NOMO-1 treated with DMSO at 0.1 percent for 48 hours (cell line): ENCODE data around the gene INPP4B.

Experiments used
- DNase-seq: peaks from one replicate; lab custom pipeline; 2025; ENCODE audit not compliant: unreplicated experiment; lab: John Stamatoyannopoulos, UW

INPP4B gene

DNA sequence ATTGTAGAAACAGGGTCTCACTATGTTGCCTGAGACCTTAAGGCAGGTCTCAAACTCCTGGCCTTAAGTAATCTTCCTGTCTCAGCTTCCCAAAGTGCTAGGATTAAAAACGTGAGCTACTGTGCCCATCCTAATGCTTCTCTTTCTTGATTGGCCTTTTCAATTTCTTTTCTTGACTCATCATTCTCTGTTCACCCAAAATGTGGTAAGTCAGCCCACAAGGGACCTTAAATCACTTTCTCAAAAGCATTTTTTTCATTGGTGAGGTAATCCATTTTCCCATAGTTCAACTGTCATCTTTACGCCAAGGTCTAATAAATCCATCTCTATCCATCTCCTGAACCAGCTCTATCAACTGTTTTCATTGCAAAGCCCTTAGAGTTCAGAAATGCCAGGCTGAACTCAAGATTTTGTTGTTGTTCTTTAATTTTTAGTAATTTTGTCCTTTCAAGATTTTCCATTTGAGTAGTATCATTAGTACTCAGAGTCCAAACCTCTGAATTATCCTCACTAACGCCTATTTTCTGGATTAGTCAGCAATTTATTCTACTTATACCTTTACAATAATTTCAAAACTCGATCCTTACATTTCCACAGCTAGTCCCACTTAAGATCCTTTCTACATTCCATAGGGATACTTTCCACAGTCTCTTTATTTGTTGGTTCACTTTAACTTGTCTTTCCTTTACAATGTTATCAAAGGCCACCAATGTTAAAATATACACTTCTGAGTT lies 681.2 kb downstream of the INPP4B start:
- DNase-seq, result no peak

DNA sequence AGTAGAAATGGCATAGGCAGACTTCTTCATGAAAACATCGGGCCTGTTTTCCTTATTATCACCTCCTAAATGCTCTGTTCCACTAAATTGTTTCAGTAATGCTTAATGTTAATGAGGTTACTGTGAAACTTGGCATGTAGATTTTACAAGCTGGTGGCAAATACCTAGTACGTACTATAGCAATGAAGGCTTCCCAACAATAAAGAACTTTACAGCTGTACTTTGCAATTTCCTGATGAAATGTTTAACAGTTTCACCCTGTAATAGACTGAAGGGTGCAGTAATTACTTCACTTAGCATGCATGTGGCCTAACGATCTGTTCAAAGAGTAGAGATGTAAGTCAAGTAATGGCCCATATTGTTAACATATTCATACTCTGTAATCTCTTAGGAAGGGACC lies 685.0 kb downstream of the INPP4B start:
- DNase-seq, result no peak

DNA sequence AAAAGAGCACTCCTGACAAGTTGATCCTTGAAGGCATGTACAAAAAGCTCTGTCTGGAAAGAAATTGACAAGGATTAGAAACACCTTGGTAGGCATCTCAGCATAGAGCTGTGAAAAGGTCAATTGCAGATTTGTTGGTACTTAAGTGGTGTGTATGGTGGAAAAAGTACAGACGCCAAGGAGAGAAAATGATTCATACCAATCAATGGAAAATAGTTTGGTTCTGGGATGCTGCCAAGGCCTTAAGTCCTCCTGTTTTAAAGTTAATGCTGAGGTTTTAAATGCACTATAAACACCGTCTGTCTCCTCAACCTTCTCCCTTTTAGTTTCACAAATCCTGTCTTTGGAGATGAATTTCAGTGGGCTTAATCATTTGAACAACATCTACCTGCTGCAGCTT lies 685.6 kb downstream of the INPP4B start:
- no peak for DNase-seq

DNA sequence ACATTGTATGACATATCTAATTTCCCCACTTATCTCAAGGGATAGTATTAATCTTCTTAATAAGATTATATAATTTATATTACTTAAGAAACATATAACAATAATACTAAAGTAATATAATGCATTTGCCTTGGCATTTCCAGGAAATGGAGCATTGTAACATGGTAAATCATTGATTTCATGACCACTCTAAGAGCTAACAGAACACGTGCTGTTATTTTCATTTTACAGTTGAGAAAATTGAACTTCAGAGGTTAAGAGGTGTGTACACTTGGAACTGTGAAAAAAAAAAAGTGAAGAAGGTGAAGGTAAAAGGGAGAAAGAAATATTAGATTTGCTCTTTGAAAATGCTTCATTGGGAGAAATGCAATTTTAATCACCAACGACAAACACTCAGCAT lies 687.1 kb downstream of the INPP4B start:
- no peak for DNase-seq

DNA sequence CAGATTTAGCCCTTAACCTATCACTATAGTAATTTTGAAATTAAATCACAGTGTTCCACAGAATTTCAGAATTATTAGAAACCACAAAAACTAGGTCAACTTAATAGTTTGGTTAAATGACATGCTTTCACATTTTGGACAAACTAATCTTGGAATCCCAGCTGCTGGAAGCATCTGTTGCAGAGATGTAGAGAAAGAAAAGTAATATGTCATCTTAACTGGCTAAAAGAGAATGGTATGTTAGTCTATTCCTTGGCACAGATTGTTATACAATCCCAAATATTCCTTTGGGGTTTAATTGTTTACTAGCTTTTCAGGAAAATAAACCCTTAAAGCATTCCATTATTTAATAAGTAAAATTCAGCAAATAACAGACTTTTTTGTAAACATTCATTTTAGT lies 689.8 kb downstream of the INPP4B start:
- no peak for DNase-seq

DNA sequence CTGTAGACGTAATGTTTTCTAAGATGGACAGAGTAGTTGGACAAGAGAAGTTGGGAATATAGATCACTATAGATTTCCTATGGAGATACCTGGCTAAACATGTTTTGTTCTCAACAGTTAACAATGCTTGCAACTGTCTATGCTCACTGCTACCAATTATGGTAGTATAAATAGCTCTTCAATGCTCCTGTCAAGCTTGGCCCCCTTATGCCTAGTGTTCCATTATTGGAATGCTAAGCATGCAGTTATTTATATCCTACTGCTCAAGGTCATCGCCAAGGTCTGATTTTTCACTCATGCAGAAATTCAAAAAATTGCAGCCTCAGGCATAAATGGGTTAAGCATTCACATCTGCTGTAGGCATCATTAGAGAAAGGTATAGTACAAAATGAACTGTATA lies 690.8 kb downstream of the INPP4B start:
- no peak for DNase-seq

DNA sequence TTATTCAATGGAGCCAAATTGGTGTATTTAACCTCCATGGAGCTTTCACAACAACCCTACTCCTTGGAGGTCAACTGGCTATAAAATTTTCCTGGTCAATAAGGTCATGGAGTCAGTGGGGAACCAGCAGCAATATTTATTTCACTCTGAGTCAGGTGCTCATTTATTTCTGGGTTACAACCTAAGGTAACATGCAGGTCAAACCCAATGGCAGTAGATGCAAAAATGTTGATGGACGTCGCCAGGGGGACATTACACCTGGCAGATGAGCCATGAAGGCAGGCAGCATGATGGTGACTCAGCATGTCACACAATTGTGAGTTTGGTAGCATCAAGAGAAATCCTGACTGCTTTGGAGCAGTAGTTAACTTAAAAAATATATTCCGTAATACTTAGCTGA lies 695.6 kb downstream of the INPP4B start:
- no peak for DNase-seq

DNA sequence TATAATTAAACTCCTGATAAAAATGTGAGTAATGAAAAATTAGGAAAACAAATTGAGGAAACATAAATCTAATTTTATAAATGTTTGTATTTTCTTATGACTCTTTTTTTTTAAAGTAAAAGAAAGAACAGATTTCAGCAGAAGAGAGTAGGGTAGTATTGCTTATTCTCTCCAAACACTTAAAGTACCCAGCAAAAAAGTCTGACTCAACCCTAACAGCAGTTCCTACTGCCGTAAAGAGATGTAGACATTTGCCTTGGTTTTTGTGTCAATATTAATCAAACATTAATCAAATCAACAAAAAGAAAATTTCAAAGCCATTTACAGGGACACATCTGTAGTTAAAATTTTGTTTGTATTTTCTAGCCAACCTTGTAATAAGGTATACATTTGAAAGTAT lies 701.3 kb downstream of the INPP4B start:
- no peak for DNase-seq

DNA sequence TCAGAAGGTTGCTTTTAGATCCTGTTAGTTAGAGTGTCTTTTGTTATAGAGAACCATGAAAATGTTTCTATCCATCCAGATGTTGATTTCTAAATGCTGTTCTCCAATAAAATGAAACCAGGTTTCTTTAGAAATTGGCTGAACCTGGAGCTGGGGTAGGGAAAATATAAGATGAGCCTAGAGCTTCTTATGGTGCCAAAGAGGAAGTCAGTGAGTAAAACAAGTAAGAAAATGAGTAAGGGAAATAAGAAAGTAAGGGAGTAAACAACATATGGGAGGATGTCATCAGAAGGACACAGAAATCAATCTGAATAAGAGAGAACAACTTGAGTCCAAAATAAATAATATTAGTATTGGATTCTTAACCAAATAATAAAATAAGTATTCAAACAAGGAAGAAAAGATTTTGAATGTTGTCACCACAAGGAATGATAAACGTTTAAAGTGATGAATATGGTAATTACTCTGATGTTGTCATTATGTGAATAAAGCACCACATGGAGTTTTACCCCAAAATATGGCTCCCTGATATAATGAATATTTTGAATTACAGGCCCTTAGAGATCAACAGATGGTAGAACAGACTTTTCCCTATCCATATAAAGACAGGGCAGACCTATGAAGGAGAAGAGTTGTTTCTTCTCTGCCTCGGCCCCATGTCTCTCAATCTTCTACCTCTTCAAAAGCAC lies 703.6 kb downstream of the INPP4B start:
- DNase-seq, result no peak

DNA sequence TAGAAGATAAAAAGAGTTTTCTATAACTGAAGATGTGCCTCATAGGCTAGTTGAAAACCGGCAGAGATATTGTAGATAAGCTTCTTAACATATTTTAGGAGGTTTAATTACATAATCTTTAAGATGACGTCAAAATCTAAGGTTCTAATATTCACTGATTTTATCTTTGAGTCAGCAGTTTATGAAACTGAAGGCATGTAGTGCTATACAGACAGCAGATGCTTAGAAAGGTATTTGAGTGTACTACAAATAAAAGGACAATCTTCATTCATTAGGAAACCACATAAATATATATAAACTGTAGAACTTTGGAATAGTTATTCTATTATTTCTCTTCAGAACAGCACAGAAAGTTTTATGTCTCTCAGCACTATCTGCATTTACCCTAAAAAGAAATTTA lies 704.9 kb downstream of the INPP4B start:
- no peak for DNase-seq

DNA sequence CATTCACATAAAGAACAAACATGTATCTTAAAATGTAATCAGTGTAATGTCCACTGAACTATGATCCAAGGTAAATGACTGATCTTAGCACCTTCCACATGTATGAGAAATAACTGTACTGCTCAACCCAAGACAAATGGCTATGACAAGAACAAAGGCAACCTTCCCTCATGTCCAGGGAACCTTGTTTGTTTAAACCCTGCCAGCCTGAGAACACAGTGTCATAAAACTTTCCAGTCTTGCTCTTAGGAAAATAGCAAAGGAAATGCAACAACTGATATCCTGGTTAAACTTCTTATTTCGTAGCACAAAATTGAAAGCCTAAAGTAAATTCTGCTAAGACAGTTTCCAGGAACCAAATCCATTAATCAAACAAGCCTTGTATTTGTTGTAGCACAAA lies 715.4 kb downstream of the INPP4B start:
- DNase-seq, result no peak

DNA sequence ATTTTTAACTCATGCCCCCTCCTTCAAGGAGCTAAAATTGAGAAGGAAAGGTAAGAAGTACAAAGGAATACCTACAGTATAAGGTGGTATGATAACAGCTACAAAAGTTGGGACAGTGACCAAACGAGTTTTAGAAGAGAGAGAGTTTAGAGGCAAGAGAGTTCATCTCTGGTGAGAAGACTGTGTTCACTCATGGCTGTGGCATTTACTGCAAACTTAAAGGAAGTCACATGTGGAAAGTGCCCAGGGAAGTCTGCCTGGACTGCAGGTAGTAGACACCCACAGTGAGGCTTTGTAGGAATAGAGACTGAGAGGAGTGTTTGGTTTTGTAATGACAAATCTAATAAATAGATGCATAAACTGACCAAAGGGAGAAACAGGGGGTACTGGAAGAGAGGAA lies 716.2 kb downstream of the INPP4B start:
- no peak for DNase-seq

DNA sequence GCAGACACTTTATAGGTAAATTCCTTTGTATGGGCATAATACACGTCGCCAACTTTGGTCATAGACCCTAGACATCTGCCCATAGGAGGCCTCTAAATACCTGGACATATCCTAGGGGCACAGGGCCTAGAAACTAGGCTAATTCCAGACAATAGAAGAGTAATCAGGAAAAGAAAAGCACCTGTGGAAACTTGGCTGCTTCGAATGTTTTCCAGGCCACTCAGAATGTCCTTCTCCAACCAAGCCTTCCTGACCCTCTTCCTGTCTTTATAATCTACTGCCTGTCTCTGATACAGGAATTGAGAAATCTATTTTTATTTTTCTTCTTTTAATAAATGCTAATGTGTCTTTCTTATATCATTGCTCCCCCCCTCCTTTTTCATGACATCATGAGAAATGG lies 716.6 kb downstream of the INPP4B start:
- DNase-seq, result no peak

DNA sequence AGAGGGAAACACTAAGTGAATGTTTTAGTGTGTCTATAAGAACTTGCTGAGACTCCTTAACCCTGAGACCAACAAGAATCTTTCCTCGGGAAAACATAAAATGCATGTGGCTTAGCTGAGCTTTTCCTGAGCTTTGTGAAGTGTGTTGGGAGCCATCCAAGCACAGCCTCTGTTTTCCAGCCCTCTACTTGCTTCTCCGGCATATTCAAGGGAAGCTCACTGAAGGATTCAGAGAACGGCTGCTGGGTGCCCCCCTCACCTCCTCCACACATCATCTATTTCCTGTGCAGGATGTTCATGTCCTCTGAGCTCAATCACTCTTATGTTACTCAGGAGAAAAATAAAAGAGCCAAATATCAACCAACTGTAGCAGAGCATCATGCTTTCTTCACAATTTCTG lies 717.6 kb downstream of the INPP4B start:
- DNase-seq, result no peak

DNA sequence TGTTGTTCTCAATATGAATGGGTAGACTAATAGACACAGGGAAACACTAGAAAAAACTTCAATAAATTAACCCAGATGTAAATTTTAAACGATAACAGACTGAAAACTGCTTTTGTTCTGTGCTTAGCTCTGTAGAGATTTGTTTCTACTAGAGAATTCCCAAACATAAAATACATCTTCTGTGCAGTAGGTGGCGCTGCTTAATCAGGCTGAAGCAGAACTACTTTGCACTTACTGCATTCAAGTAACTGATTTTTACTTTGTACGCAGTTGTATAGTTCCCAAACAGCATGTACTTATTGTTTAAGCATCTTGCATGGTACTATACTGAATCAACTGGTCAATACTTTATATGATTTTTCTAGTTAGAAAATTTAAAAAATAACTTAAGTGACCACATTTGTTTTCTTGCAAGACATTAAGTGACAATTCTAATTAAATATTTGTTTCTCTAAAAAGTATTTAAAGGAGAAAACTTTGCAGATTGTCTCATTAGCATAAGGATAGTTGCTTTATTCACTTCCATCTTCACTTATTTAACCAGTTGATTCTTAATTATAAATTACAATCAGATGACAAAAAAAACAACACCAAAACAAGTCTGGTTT lies 719.1 kb downstream of the INPP4B start:
- DNase-seq, result peak; percentile 49

DNA sequence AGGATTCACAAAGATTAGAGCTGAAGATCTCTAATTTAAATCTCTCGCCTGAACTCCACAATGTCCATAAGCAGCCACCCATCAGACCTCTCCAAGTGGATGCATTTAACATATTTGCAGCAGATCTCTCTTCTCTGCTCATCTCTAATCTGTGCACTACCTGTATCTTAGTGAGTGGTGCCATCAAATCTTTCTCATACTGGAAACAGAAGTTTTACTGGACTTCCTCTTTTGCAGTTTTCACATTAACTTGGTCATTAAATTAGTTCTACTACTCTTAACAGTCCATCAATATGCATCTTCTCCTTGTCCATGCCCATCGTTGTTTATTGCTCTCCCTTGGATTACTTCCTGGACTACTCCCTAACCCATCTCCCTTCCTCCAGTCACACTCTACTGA lies 721.2 kb downstream of the INPP4B start:
- DNase-seq, result peak; percentile 21

DNA sequence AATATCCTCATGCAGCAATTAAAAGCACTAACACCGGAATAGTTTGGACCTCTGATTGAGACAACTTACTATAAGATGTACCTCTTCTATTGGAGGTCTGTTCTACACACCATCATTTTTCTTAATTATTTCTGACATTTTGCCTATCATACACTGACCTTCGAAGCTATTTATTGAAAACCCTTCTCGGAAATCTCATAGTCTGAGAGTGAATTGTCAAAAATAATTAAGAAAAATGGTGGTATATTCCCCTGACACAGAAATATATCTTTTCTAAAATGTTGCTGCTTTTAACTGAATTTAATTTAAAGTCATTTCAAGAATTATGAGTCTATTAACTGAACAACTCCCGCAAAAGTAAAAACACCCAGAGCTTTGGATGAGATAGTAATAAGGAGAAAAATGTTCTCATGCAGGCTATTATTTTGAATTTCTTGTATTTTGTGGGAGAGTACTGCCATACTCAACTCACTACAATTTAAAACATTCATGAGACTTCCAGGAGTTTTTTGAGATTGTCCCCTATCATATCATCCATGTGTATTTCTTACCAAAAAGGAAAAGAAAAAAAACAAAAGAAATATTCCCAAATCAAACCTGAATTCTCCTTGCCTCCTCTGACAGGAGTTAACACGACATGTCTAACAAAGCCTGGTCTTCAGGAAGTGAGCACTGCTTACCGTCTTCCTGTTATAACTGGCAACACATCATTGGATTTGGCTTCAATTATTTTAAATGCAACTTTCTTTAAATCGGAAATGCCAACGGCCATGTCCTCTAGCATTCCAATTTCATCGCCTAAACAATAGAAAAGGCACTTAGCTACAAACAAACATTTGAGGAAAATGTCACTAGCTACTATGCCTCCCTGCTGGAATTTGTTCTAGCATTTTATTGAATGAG lies 724.4 kb downstream of the INPP4B start:
- no peak for DNase-seq

DNA sequence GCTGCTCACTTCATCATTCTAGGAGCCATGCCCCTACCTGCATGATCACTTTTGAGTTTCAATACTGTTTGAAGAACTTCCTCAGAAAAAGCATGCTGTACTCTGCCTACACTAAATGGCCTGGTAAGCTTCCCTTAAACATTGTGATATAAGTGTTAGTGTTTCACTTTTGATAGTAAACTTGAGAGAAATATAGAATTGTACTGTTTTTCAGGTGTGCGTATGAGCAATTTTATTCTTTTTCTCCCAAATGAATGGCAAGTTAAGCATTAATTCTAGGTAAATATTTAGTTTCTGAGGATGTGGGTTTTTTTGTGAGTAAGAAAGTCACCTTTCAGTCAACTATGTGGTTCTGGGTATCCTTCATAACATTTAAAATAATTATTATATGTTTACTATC lies 725.2 kb downstream of the INPP4B start:
- no peak for DNase-seq

DNA sequence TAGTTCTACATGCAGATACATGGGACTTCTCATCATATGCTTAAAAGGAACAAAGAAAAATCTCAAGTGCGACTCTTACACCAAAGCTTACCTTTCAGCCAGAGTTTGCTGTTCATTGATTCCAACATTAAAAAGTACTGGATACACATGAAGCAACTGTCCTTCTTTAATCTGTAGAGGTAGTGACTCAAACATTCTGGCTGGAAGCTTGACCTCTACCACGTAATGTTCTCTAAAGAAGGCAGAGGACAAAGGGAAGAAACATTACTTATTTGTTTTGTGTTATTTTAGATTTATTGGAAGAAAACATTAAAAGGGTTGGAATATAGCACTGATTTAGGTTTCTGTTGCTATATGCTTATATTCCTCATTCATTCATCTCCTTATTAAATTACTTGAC lies 733.6 kb downstream of the INPP4B start:
- DNase-seq, result no peak

DNA sequence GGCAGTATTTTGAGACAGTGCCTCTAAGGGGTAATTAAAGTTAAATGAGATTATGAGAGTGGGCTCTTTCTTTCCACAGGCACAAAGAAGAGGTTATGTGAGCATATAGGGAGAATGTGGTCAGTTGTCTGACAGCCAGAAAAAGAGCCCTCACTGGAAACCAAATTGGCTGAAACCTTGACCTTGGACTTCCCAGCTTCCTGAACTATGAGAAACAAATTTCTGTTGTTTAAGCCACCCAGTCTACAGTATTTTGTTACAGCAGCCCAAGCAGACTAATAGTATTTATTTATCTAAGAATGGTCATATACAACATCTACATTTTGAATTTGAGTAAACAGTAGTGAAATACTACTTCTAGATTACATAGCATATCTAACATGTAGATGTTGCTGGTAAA lies 736.0 kb downstream of the INPP4B start:
- DNase-seq, result no peak

DNA sequence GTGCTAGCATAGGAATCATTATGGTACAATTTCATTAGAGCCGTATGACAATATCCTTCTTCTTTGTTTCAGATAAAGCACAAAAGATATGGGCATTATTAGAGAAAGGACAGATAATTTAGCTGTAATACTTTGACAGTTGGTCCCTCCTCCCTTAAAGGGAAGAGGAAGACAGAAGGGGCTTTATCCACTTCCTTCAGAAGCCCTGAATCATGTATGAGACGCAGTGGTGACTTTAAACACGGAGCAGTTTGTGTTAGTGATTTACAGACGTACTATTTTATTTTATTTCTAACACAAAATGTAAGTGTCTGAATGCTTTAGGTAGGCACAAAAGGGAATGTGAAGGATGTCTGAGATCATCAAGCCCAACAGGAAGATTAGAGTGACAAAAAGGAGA lies 742.1 kb downstream of the INPP4B start:
- no peak for DNase-seq

DNA sequence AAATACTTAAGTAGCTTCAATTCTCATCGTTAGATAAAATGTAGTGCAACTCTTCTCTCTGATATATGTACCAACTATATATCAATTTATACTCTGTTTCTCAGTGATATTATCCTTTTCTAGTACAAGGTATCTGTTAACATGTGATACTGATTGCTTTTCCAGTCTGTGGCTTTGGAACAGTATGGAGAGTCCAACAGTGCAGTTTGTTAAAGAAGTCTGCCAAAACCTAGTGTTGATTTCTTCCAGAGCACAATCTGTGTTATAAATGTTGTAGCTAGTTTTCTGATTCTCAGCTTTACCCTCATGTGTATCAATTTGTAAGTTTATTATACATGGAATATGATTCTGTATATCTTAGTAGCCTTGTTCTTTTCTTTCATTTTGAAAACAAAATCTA lies 744.7 kb downstream of the INPP4B start:
- DNase-seq, result no peak
